GM12891 (cell line): ENCODE results near the gene ASIC2.

Experiments
- PAX5 ChIP-seq: IDR thresholded peaks from 2 replicates; pipeline ENCODE4 v1.6.1; 2011; ENCODE audit warnings: low read length, moderate library complexity, mild to moderate bottlenecking; ENCODE audit not compliant: insufficient read depth, severe bottlenecking
- POLR2A ChIP-seq: IDR thresholded peaks from 2 replicates; pipeline ENCODE4 v1.6.1; 2011; ENCODE audit warnings: low read depth, low read length, control low read depth
- POLR2AphosphoS5 ChIP-seq: IDR thresholded peaks from 2 replicates; pipeline ENCODE4 v1.6.1; 2011; ENCODE audit warnings: low read depth, low read length, control low read depth

- TF ChIP-seq POLR2A = no peak
- no peak for TF ChIP-seq POLR2AphosphoS5
- no peak for TF ChIP-seq PAX5
Measured at GRCh38 chr17:33024688-33025486, 268.2 kb downstream of the ASIC2 start.
